ENCODE measurements around the gene PAEP.

DNA sequence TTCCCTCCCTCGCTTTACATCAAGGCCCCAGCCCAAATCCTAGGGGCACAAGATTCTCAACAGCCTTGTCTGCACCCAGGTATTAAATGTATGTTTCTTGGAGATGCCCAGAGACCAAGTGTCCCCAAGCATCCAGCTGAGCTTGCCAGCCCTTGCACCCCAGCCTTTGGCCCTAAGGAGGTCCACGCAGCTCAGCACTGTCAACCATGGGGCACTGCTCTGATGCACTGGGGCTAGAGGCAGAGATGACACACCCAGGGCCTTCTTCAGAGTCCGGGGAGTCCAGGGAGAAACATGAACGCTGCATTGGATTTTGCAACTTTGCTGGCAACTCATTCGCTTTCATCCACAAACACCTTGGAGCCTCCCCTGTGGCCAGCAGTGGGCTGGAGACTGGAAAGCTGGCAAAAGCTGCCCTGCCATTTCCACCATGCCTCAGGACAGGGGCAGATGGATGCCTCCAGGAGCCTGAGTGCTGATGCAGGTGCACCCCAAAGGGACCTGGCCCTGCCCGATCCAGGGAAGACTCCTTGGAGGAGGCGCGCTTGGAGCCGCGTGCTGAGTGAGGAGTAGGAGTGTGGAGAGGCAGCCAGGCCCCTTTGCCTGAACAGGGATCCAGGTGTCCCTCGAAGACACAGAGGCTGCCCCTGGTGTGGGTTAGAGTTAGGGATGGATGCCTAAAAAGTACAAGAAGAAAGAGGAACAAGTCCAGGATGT is 19.3 kb downstream of the PAEP start:
- TF ChIP-seq, protein P1, sequence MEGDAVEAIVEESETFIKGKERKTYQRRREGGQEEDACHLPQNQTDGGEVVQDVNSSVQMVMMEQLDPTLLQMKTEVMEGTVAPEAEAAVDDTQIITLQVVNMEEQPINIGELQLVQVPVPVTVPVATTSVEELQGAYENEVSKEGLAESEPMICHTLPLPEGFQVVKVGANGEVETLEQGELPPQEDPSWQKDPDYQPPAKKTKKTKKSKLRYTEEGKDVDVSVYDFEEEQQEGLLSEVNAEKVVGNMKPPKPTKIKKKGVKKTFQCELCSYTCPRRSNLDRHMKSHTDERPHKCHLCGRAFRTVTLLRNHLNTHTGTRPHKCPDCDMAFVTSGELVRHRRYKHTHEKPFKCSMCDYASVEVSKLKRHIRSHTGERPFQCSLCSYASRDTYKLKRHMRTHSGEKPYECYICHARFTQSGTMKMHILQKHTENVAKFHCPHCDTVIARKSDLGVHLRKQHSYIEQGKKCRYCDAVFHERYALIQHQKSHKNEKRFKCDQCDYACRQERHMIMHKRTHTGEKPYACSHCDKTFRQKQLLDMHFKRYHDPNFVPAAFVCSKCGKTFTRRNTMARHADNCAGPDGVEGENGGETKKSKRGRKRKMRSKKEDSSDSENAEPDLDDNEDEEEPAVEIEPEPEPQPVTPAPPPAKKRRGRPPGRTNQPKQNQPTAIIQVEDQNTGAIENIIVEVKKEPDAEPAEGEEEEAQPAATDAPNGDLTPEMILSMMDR (IDR thresholded peaks at IDR 0.05): no peak
- no peak for TF ChIP-seq POLR2A (IDR thresholded peaks at IDR 0.05)

Measured in uterus (tissue), 2 donors.